T-helper 1 cell treated with Interleukin-12 subunit alpha and Interleukin-12 subunit beta and Interleukin-4 antibody, amounts not matched to agents 30 μg/mL and 1 μg/mL, for 36 hours (primary cell): ENCODE data around the gene ELOVL5.

Experiments used
- H3K27ac Mint-ChIP-seq: one replicate; pipeline ENCODE4 v1.8.0; 2021; ENCODE audit warnings: mild to moderate bottlenecking, mixed read lengths
- H3K27me3 Mint-ChIP-seq: one replicate; pipeline ENCODE4 v1.8.0; 2021; ENCODE audit warnings: low read depth, mixed read lengths
- H3K36me3 Mint-ChIP-seq: one replicate; pipeline ENCODE4 v1.8.0; 2021; ENCODE audit warnings: low read depth, mixed read lengths
- H3K4me1 Mint-ChIP-seq: one replicate; pipeline ENCODE4 v1.8.0; 2021; ENCODE audit warnings: low read depth, mixed read lengths
- H3K4me3 Mint-ChIP-seq: one replicate; pipeline ENCODE4 v1.8.0; 2021; ENCODE audit warnings: mild to moderate bottlenecking, moderate library complexity, mixed read lengths
- H3K9me3 Mint-ChIP-seq: one replicate; pipeline ENCODE4 v1.8.0; 2021; ENCODE audit warnings: mixed read lengths

Gene ELOVL5

DNA sequence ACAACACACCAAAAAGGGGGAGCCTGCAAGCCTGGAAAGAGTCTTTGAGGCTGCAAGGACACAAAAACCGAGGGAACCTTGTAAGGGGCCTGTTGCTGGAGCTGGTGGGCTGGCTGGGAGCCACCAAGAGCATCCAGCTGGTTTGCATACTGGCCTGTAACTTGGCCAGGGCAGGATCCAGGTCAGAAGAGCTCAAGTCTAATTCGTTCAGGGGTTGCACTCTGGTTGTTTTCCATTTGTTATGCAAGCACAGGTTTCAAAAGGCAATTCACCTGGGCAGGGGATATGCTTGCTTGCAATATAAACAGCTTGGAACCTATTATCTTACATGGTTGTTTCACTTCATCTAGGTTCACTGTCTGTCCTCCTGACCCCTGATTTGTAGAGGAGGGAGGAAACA lies 101.8 kb downstream of the ELOVL5 start:
- H3K4me3 Mint-ChIP-seq: no peak overlapping the region
- peaks cover 1% of the 10 kb centered on the region for H3K36me3 Mint-ChIP-seq
- H3K9me3 Mint-ChIP-seq: peaks cover 3% of the 10 kb centered on the region
- no peaks in the 10 kb centered on the region for H3K27me3 Mint-ChIP-seq
- no peaks in the 10 kb centered on the region for H3K4me1 Mint-ChIP-seq
- H3K27ac Mint-ChIP-seq: no peak overlapping the region

DNA sequence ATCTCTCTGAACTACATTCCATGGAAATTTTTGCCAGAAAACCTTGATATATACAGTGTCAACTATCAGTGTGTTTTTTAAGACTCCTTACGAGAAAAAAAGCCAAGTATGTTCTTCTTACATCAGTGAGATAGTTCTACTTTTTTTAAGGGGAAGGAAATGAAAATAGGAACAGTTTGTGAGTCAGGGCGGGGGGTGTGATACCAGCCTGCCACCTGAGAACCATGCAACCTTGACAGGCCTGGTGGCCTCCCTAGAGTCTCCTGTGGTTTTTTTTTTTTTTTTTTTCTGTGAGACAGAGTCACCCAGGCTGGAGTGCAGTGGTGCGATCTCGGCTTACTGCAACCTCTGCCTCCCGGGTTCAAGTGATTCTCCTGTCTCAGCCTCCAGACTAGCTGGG lies 103.8 kb downstream of the ELOVL5 start:
- H3K9me3 Mint-ChIP-seq: peaks cover 10% of the 10 kb centered on the region
- H3K4me3 Mint-ChIP-seq: no peak overlapping the region
- no peak overlapping the region for H3K27ac Mint-ChIP-seq

DNA sequence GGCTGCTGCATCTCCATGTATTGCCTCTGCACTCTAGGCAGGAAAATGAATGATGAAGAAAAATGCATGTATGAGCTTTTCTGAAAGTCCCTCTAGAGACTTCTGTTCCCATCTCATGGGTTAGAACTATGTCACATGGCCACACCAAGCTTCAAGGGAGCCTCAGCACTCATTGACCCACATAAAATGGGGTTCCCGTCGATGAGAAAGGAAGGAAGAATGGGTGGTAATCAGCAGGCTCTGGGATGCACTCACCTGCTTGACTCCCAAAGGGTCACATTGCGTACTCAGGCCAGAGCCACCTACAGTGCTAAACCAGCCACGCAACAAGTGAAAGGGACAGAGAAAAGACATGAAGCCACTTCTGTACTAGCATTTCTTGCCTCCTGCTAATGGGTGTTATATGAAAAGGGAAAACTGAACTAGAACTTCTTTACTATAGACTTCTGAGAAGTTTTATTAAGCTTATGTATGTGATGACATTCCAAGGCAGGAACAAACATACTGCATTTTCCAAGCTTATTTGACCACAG lies 104.3 kb downstream of the ELOVL5 start:
- peaks cover 9% of the 10 kb centered on the region for H3K36me3 Mint-ChIP-seq
- no peaks in the 10 kb centered on the region for H3K27me3 Mint-ChIP-seq
- no peak overlapping the region for H3K4me3 Mint-ChIP-seq
- peaks cover 13% of the 10 kb centered on the region for H3K9me3 Mint-ChIP-seq
- no peak overlapping the region for H3K27ac Mint-ChIP-seq
- peaks cover 5% of the 10 kb centered on the region for H3K4me1 Mint-ChIP-seq

More for the DNA sequence above, 103.8 kb downstream of the ELOVL5 start:
- H3K36me3 Mint-ChIP-seq: peaks cover 7% of the 10 kb centered on the region
- no peaks in the 10 kb centered on the region for H3K27me3 Mint-ChIP-seq
- H3K4me1 Mint-ChIP-seq: peaks cover 5% of the 10 kb centered on the region

DNA sequence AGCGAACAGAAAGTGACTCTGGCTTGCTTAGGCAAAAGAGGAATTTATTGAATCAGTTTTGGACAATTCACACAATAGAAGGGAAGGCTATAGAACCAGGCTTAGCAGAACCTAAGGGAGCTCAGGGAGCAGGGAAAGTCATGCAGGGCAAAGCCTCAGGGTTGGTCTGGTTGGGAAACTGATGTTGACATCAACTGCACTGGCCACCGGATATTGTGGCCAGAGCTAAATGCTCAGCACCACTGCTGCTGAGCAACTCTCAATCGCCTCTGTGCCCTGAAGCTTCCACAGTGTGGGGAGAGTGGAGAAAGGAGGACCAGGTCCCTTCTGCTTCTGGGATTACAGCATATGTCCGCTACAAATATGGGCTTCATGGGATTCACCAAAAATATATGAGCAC lies 106.8 kb downstream of the ELOVL5 start:
- Mint-ChIP-seq H3K27ac (no peak overlapping the region), H3K27me3 (no peaks in the 10 kb centered on the region), H3K9me3 (peaks cover 13% of the 10 kb centered on the region), H3K4me3 (no peak overlapping the region), H3K36me3 (peaks cover 11% of the 10 kb centered on the region), H3K4me1 (peaks cover 5% of the 10 kb centered on the region)

DNA sequence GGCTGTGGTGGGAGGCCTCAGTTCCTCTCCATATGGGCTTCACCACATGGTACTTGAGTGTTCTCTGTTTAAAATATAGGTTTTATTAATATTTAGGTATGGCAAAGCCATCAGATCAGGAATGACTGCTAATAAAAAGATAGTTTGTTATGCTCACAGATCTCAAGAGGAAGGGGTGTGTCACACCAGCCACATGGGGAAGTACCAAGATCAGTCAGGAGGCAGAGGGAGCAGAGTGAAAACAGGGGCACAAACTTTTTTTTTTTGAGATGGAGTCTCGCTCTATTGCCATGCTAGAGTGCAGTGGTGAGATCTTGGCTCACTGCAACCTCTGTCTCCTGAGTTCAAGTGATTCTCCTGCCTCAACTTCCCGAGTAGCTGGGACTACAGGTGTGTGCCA lies 108.0 kb downstream of the ELOVL5 start:
- no peak overlapping the region for H3K27ac Mint-ChIP-seq
- peaks cover 11% of the 10 kb centered on the region for H3K36me3 Mint-ChIP-seq
- H3K4me3 Mint-ChIP-seq: no peak overlapping the region
- no peaks in the 10 kb centered on the region for H3K27me3 Mint-ChIP-seq
- peaks cover 9% of the 10 kb centered on the region for H3K4me1 Mint-ChIP-seq
- H3K9me3 Mint-ChIP-seq: peaks cover 13% of the 10 kb centered on the region

DNA sequence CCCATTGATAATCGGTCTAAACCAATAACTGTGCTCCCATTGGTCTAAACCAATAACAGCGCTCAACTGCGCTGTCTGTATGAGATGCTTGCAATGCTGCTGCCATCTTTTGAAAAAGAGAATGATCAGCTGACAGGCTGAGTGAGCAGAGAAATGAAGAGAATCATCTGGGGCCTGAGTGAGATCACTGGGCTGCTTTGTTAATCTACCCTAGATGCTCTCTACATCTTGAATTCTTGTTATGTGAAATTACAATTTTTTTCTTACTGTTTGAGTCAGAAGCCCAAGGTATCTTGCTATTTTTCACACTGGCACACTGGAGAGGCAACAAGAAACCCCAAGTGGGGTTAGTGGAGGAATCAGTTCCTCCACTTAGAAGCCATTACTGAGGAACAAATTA lies 108.6 kb downstream of the ELOVL5 start:
- Mint-ChIP-seq H3K27me3 (no peaks in the 10 kb centered on the region), H3K36me3 (peaks cover 11% of the 10 kb centered on the region), H3K27ac (no peak overlapping the region), H3K4me3 (no peak overlapping the region), H3K4me1 (peaks cover 9% of the 10 kb centered on the region), H3K9me3 (peaks cover 13% of the 10 kb centered on the region)

DNA sequence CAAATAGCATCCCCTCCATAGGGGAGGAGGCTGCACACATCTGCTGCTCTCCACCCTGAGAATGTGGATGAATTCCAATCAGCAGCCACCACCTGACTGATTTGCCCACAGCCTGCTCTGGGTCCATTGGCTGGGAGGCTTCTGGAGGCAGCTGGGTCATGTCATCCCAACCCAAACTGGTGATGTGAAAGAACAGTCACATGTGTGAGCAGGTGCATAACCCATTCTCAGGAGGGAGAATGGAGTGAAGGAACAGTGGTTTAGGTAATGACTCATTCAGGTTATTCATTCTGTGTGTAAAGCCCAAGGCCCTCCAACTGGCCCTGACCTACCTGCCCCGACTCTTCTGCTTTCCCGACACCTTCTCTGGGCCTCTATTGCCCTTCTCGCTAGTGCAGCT lies 109.2 kb downstream of the ELOVL5 start:
- Mint-ChIP-seq H3K27me3 (no peaks in the 10 kb centered on the region), H3K4me1 (peaks cover 9% of the 10 kb centered on the region), H3K36me3 (peaks cover 11% of the 10 kb centered on the region), H3K4me3 (no peak overlapping the region), H3K9me3 (peaks cover 13% of the 10 kb centered on the region), H3K27ac (no peak overlapping the region)

DNA sequence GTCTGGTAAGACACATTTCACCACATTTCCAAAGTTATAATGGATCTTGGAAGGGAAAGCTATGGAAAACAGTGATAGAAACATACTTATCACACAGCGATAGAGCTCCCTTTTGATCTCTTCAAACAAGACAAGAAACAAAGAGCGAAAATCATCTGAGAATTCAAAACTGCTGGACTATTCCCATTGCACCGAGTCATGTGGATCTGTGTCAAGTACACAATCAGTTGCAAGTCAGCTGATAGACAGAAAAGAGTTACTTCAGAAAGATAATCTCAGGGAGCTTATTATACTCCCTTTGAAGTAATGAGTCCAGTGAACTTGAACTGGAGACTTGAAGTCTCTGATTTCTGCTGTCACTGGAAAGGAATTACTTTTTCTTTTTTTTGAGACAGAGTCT lies 110.4 kb downstream of the ELOVL5 start:
- Mint-ChIP-seq H3K27ac (no peak overlapping the region), H3K4me1 (peaks cover 9% of the 10 kb centered on the region), H3K9me3 (peaks cover 10% of the 10 kb centered on the region), H3K27me3 (no peaks in the 10 kb centered on the region), H3K4me3 (no peak overlapping the region), H3K36me3 (peaks cover 11% of the 10 kb centered on the region)

DNA sequence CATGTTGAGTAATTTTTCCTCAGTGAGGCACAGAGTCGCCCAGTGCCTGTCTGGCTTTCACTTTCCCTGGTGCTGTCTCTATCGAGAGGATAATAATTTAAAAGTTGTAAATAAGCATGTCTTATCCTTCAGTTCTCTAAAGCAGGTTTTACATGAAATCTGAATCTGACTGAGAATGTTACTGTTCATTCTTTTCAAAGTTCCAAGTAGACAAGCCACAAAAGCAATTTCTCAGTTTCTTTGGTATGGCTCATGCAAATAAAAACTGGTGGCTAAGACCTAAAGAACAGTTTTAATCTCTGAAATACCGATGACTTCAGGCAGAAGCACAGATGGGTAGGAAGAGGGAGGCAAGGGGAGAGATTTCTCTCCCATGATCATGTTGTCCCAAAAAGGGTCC lies 112.5 kb downstream of the ELOVL5 start:
- no peaks in the 10 kb centered on the region for H3K27me3 Mint-ChIP-seq
- peaks cover 16% of the 10 kb centered on the region for H3K4me1 Mint-ChIP-seq
- H3K9me3 Mint-ChIP-seq: peaks cover 10% of the 10 kb centered on the region
- no peak overlapping the region for H3K4me3 Mint-ChIP-seq
- peaks cover 8% of the 10 kb centered on the region for H3K36me3 Mint-ChIP-seq
- H3K27ac Mint-ChIP-seq: no peak overlapping the region

DNA sequence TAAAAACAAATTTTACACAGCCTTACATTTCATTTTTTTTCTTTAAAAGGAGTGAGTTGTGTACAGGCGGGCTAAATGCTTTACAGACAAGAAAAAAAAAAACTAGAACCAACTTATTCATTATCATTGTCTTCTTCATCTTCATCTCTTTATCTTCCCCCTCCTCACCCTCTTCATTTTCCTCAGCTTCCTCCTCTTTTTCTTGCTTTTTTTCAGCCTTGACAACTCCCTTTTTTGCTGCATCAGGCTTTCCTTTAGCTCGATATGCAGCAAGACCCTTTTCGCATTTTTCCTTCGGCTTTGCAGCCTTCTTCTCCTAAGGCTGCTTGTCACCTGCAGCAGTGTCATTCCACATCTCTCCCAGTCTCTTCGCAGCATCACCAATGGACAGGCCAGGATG lies 113.2 kb downstream of the ELOVL5 start:
- Mint-ChIP-seq H3K27ac (no peak overlapping the region), H3K4me1 (peaks cover 14% of the 10 kb centered on the region), H3K9me3 (peaks cover 9% of the 10 kb centered on the region), H3K4me3 (no peak overlapping the region), H3K27me3 (no peaks in the 10 kb centered on the region), H3K36me3 (peaks cover 5% of the 10 kb centered on the region)

DNA sequence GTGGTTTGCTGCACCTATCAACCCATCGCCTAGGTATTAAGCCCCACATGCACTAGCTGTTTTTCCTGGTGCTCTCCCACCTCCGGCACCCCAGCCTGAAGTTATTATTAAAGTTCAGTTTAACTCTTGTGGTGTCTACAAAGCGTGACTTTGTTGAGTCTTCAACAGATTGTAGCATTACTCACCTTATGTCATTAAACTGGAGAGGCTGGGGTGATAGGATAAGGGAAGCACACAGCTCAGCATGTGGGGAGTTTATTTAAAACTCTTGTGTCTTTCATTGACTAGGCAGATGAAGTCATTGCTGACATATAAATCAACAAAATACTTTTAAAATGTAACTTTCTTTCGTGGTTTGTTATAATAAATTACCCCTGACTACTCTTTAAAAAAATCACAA lies 115.4 kb downstream of the ELOVL5 start:
- Mint-ChIP-seq H3K27ac (no peak overlapping the region), H3K9me3 (no peaks in the 10 kb centered on the region), H3K4me3 (no peak overlapping the region), H3K36me3 (no peaks in the 10 kb centered on the region), H3K27me3 (no peaks in the 10 kb centered on the region), H3K4me1 (peaks cover 13% of the 10 kb centered on the region)

DNA sequence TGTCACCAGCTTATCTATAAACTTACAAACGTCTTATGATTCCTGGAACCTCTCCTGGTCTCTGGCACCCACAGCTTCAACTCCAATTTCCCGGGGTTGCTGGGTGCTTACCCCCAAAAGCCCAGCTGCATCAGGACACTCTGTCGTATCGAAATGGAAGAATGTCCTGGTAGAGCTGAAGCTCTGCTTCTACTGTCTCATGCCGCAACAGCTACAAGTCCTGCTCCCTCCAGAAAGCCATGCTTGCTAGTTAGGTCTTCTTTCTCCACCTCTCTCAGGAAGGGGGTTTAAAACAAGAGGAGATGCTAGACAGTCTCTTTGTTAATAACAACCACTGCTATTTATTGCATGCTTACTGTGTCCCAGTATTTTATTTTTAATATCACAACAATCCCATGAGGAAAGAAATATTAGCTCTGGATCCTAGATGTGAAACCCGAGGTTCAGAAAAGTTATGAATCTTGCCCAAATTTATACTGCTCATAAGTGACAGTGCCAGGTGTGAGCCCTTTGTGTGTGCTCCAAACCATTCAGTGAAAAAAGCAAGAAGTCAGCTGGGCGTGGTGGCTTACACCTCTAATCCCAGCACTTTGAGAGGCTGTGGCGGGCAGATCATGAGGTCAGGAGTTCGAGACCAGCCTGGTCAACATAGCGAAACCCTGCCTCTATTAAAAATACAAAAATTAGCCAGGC lies 117.8 kb downstream of the ELOVL5 start:
- Mint-ChIP-seq H3K9me3 (no peaks in the 10 kb centered on the region), H3K4me3 (no peak overlapping the region), H3K27me3 (no peaks in the 10 kb centered on the region), H3K36me3 (no peaks in the 10 kb centered on the region), H3K27ac (no peak overlapping the region), H3K4me1 (peaks cover 9% of the 10 kb centered on the region)

DNA sequence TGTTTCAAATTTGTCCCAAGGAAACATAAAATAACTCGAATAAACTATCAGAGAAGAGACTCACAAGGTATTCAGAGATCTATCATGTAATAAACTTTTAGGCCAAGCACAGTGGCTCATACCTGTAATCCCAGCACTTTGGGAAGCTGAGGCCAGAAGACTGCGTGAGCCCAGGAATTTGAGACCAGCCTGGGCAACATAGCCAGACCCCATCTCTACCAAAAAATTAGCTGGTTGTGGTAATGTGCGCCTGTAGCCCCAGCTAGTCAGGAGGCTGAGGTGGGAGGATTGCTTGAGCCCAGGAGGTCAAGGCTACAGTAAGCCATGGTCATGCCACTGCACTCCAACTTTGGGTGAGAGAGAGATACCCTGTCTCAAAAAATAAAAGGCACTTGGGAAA lies 120.9 kb downstream of the ELOVL5 start:
- Mint-ChIP-seq H3K27ac (no peak overlapping the region), H3K27me3 (no peaks in the 10 kb centered on the region), H3K4me1 (peaks cover 9% of the 10 kb centered on the region), H3K4me3 (no peak overlapping the region), H3K36me3 (no peaks in the 10 kb centered on the region), H3K9me3 (no peaks in the 10 kb centered on the region)

DNA sequence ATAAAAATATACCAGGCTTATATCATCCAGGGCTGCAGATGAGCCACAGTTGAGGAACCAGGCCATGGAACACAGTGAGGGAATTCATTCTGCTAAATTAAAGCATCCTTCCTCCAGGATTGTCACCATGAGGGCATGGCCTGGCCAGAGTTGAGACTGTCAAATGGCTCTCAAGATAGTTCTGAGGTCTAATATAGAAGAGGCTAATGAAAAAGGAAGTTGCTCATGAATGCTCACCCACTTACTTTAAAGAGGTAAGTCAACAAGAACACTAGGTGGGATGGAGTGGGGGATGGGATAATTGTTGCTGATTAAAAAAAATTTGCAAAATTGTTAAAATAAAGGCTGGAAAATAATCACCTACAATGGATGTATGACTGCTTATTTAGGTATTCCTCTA lies 128.1 kb downstream of the ELOVL5 start:
- peaks cover 4% of the 10 kb centered on the region for H3K36me3 Mint-ChIP-seq
- no peak overlapping the region for H3K4me3 Mint-ChIP-seq
- H3K9me3 Mint-ChIP-seq: no peaks in the 10 kb centered on the region
- H3K27ac Mint-ChIP-seq: no peak overlapping the region
- H3K4me1 Mint-ChIP-seq: peaks cover 2% of the 10 kb centered on the region
- no peaks in the 10 kb centered on the region for H3K27me3 Mint-ChIP-seq
